ENCODE results near the gene MARCKSL1. TPM values are rescaled to one million over a fixed set of nuclear protein-coding genes. Genes with fewer than 3 reads are reported as not detected.

Gene MARCKSL1
- total and polyA plus RNA-seq, 4 donors: 28.4 to 78.4 (median 39.5) TPM

DNA sequence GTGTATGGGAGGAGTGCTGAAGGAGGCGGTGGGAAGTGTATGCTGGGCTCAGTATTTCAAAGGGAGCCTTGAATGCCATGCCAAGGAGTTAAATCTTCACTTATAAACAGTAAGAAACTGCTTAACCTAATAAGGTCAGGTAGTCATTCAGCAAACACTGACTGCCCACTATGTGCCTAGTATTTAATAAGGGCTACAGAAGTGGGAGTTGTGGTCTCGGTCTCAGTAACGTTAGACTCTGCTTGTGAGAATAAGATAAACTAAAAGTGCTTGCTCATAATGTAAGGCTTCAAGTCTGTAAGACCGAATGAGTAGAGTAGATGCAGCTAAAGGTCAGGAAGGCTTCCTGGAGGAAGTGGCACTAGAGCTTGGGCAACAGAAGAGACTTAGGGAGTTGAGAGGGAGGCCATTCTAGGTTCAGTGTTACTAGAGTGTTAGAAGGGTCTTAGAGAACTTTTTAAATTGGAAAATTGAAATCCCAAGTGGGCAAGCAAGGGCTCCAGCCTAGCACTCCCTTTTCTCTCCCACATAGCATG lies 6.0 kb downstream of the MARCKSL1 start:
- DNase-seq (no peak), ATAC-seq (ENCODE audit: insufficient read depth, low FRiP score) (no peak)
- H3K27me3 ChIP-seq (ENCODE audit: control insufficient read depth in 3 of 3, insufficient read depth in 3 of 3, low read length in 2 of 3): no peaks in the 10 kb centered on the region
- H3K27ac ChIP-seq (ENCODE audit: low read depth in 1 of 2, low read length in 1 of 2): no peak overlapping the region
- TF ChIP-seq, protein P1, sequence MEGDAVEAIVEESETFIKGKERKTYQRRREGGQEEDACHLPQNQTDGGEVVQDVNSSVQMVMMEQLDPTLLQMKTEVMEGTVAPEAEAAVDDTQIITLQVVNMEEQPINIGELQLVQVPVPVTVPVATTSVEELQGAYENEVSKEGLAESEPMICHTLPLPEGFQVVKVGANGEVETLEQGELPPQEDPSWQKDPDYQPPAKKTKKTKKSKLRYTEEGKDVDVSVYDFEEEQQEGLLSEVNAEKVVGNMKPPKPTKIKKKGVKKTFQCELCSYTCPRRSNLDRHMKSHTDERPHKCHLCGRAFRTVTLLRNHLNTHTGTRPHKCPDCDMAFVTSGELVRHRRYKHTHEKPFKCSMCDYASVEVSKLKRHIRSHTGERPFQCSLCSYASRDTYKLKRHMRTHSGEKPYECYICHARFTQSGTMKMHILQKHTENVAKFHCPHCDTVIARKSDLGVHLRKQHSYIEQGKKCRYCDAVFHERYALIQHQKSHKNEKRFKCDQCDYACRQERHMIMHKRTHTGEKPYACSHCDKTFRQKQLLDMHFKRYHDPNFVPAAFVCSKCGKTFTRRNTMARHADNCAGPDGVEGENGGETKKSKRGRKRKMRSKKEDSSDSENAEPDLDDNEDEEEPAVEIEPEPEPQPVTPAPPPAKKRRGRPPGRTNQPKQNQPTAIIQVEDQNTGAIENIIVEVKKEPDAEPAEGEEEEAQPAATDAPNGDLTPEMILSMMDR (IDR thresholded peaks at IDR 0.05; ENCODE audit: control extremely low read depth, extremely low read depth): no peak
- WGBS, 2 donors: 90 to 95% methylated on average over 4 of the region's 4 CpGs
- H3K4me3 ChIP-seq: no peak overlapping the region
- H3K9ac ChIP-seq (ENCODE audit: insufficient read depth in 1 of 2, low read length in 2 of 2): no peak overlapping the region
- H3K4me1 ChIP-seq (ENCODE audit: control insufficient read depth in 5 of 5, insufficient read depth in 5 of 5, low read length in 5 of 5): peaks cover 0 to 18% (median 6%) of the 10 kb centered on the region in 5 donors
- no peaks in the 10 kb centered on the region for H3K9me3 ChIP-seq (ENCODE audit: control insufficient read depth in 4 of 4, insufficient read depth in 3 of 4, low read length in 3 of 4)
- peaks cover 36 to 52% (median 43%) of the 10 kb centered on the region in 4 donors for H3K36me3 ChIP-seq (ENCODE audit: control insufficient read depth in 4 of 4, insufficient read depth in 4 of 4, low read length in 4 of 4)

GRCh38 chr1:32327204-32327603 lies 8.8 kb downstream of the MARCKSL1 start:
- ATAC-seq (ENCODE audit: insufficient read depth, low FRiP score) (no peak), DNase-seq (no peak)
- Histone ChIP-seq H3K4me3 (no peak overlapping the region), H3K4me1 (ENCODE audit: control insufficient read depth in 5 of 5, insufficient read depth in 5 of 5, low read length in 5 of 5) (peaks cover 0 to 1% (median 0%) of the 10 kb centered on the region in 5 donors), H3K36me3 (ENCODE audit: control insufficient read depth in 4 of 4, insufficient read depth in 4 of 4, low read length in 4 of 4) (peaks cover 23 to 55% (median 41%) of the 10 kb centered on the region in 4 donors), H3K9me3 (ENCODE audit: control insufficient read depth in 4 of 4, insufficient read depth in 3 of 4, low read length in 3 of 4) (no peaks in the 10 kb centered on the region), H3K27me3 (ENCODE audit: control insufficient read depth in 3 of 3, insufficient read depth in 3 of 3, low read length in 2 of 3) (no peaks in the 10 kb centered on the region), H3K27ac (ENCODE audit: low read depth in 1 of 2, low read length in 1 of 2) (no peak overlapping the region), H3K9ac (ENCODE audit: insufficient read depth in 1 of 2, low read length in 2 of 2) (no peak overlapping the region)
- TF ChIP-seq, protein P1 (IDR thresholded peaks at IDR 0.05; ENCODE audit: control extremely low read depth, extremely low read depth): no peak
- 95 to 96% methylated on average over 11 of the region's 11 CpGs for WGBS, 2 donors

DNA sequence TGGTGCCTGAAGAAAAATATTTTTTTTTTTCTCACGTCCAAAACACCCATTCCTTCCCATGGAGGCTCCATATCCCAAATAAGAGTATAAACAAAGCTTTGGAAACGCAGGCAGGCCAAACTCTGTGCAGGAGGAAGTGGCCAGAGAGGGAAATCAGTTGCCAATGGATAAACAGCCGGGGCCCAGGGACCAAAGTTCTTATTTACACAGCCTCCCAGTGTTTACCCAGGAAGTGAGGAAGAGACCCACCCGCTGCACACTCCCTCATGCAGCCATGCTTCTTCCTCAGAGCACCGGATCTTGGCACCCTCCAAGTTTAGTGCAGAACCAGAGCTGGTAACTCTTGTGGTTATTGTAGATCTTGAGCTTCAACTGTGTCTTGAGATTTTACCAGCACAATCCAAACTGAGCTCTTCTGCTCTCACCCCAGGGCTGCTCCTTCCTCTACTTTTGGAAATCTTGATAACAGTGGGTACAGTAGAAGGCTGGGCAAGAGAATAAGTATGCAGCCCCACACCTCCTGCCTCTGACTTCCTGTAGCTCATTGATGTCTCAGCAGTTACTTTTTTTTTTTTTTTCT lies 14.2 kb downstream of the MARCKSL1 start:
- no peak overlapping the region for H3K9ac ChIP-seq (ENCODE audit: insufficient read depth in 1 of 2, low read length in 2 of 2)
- H3K27ac ChIP-seq (ENCODE audit: low read depth in 1 of 2, low read length in 1 of 2): no peak overlapping the region
- no peak for ATAC-seq (ENCODE audit: insufficient read depth, low FRiP score)
- no peaks in the 10 kb centered on the region for H3K27me3 ChIP-seq (ENCODE audit: control insufficient read depth in 3 of 3, insufficient read depth in 3 of 3, low read length in 2 of 3)
- H3K36me3 ChIP-seq (ENCODE audit: control insufficient read depth in 4 of 4, insufficient read depth in 4 of 4, low read length in 4 of 4): peaks cover 8 to 28% (median 21%) of the 10 kb centered on the region in 4 donors
- no peak overlapping the region for H3K4me3 ChIP-seq
- H3K4me1 ChIP-seq (ENCODE audit: control insufficient read depth in 5 of 5, insufficient read depth in 5 of 5, low read length in 5 of 5): peaks cover 0 to 5% (median 0%) of the 10 kb centered on the region in 5 donors
- no peak for DNase-seq
- 31 to 56% methylated on average over 5 of the region's 5 CpGs for WGBS, 2 donors
- TF ChIP-seq, protein P1 (IDR thresholded peaks at IDR 0.05; ENCODE audit: control extremely low read depth, extremely low read depth): no peak
- no peaks in the 10 kb centered on the region for H3K9me3 ChIP-seq (ENCODE audit: control insufficient read depth in 4 of 4, insufficient read depth in 3 of 4, low read length in 3 of 4)

All from lung (tissue), 12 donors.